ENCODE measurements around the gene SH2D2A.

SH2D2A gene

GRCh38 chr1:156802421-156802935 lies 14.2 kb downstream of the SH2D2A start:
- Histone ChIP-seq H3K36me3 (ENCODE audit: low read length) (peaks cover 14% of the 10 kb centered on the region; the same call in 1 of the 2 replicates), H3K9ac (ENCODE audit: low read length) (no peak overlapping the region), H3K27ac (ENCODE audit: low read depth, low read length) (no peak overlapping the region)

GRCh38 chr1:156801409-156802121 lies 15.1 kb downstream of the SH2D2A start:
- Histone ChIP-seq H3K27me3 (ENCODE audit: low read length) (no peaks in the 10 kb centered on the region), H4K20me1 (ENCODE audit: low read depth, low read length) (no peaks in the 10 kb centered on the region; the same call in 1 of the 2 replicates), H3K4me2 (ENCODE audit: low read depth, low read length, poor library complexity, severe bottlenecking) (no peak overlapping the region), H2AFZ (ENCODE audit: low read depth, low read length, severe bottlenecking) (no peak overlapping the region), H3K79me2 (ENCODE audit: insufficient read depth, low read length) (no peaks in the 10 kb centered on the region), H3K9ac (ENCODE audit: low read length) (no peak overlapping the region), H3F3A (ENCODE audit: insufficient read depth) (peaks cover 5% of the 10 kb centered on the region; the same call in 1 of the 2 replicates), H3K36me3 (ENCODE audit: low read length) (peaks cover 18% of the 10 kb centered on the region), H3K27ac (ENCODE audit: low read depth, low read length) (no peak overlapping the region), H3K9me3 (ENCODE audit: insufficient read depth, low read length) (no peaks in the 10 kb centered on the region), H3K9me2 (replicated peaks; ENCODE audit: insufficient read depth, low read length) (no peaks in the 10 kb centered on the region), H3K4me3 (ENCODE audit: insufficient read depth, low read length, poor library complexity, severe bottlenecking) (no peak overlapping the region)
- TF ChIP-seq CTCF (IDR thresholded peaks at IDR 0.05; ENCODE audit: insufficient read depth, low read length, poor library complexity, severe bottlenecking) (no peak), EZH2phosphoT487 (conservative IDR thresholded peaks at IDR 0.05; ENCODE audit: low read length) (no peak)

More at GRCh38 chr1:156802421-156802935, 14.2 kb downstream of the SH2D2A start:
- Histone ChIP-seq H3F3A (ENCODE audit: insufficient read depth) (no peaks in the 10 kb centered on the region), H3K9me3 (ENCODE audit: insufficient read depth, low read length) (no peaks in the 10 kb centered on the region), H4K20me1 (ENCODE audit: low read depth, low read length) (no peaks in the 10 kb centered on the region; the same call in 1 of the 2 replicates), H3K4me2 (ENCODE audit: low read depth, low read length, poor library complexity, severe bottlenecking) (no peak overlapping the region), H2AFZ (ENCODE audit: low read depth, low read length, severe bottlenecking) (no peak overlapping the region), H3K27me3 (ENCODE audit: low read length) (no peaks in the 10 kb centered on the region), H3K9me2 (replicated peaks; ENCODE audit: insufficient read depth, low read length) (no peaks in the 10 kb centered on the region), H3K4me3 (ENCODE audit: insufficient read depth, low read length, poor library complexity, severe bottlenecking) (no peak overlapping the region), H3K79me2 (ENCODE audit: insufficient read depth, low read length) (no peaks in the 10 kb centered on the region)
- no peak for TF ChIP-seq EZH2phosphoT487 (conservative IDR thresholded peaks at IDR 0.05; ENCODE audit: low read length)
- no peak for TF ChIP-seq CTCF (IDR thresholded peaks at IDR 0.05; ENCODE audit: insufficient read depth, low read length, poor library complexity, severe bottlenecking)

- Histone ChIP-seq H2AFZ (ENCODE audit: low read depth, low read length, severe bottlenecking) (no peak overlapping the region), H4K20me1 (ENCODE audit: low read depth, low read length) (no peaks in the 10 kb centered on the region; the same call in 1 of the 2 replicates), H3K79me2 (ENCODE audit: insufficient read depth, low read length) (no peaks in the 10 kb centered on the region), H3K4me3 (ENCODE audit: insufficient read depth, low read length, poor library complexity, severe bottlenecking) (no peak overlapping the region), H3K9me3 (ENCODE audit: insufficient read depth, low read length) (no peaks in the 10 kb centered on the region), H3K4me2 (ENCODE audit: low read depth, low read length, poor library complexity, severe bottlenecking) (no peak overlapping the region), H3K9ac (ENCODE audit: low read length) (no peak overlapping the region), H3K9me2 (replicated peaks; ENCODE audit: insufficient read depth, low read length) (no peaks in the 10 kb centered on the region), H3K36me3 (ENCODE audit: low read length) (peaks cover 32% of the 10 kb centered on the region), H3K27me3 (ENCODE audit: low read length) (no peaks in the 10 kb centered on the region), H3F3A (ENCODE audit: insufficient read depth) (peaks cover 5% of the 10 kb centered on the region; the same call in 1 of the 2 replicates), H3K27ac (ENCODE audit: low read depth, low read length) (no peak overlapping the region)
- TF ChIP-seq EZH2phosphoT487 (conservative IDR thresholded peaks at IDR 0.05; ENCODE audit: low read length), result no peak
- TF ChIP-seq CTCF (IDR thresholded peaks at IDR 0.05; ENCODE audit: insufficient read depth, low read length, poor library complexity, severe bottlenecking), result peak; percentile 80
These were observed 19.3 kb downstream of the SH2D2A start for GRCh38 chr1:156797212-156797871.

All from SU-DHL-6 (cell line).